Activated gamma-delta T cell treated with Interleukin-2 at 50 U/mL for 16 hours (primary cell): ENCODE measurements around the gene GNG2.

Source experiments
- DNase-seq: peaks from one replicate; pipeline ENCODE4 v3.0.0-alpha.2; 2020

Gene GNG2

GRCh38 chr14:51897791-51898355, 37.5 kb downstream of the GNG2 start:
- no peak for DNase-seq

GRCh38 chr14:51901475-51902024, 41.1 kb downstream of the GNG2 start:
- DNase-seq: no peak

- DNase-seq: peak; percentile 34
Measured at GRCh38 chr14:51905656-51906121, 45.3 kb downstream of the GNG2 start.

- DNase-seq: no peak
Measured at GRCh38 chr14:51908086-51908485, 47.7 kb downstream of the GNG2 start.

GRCh38 chr14:51912112-51912786, 51.8 kb downstream of the GNG2 start:
- DNase-seq: no peak

- DNase-seq: no peak
Measured at GRCh38 chr14:51914310-51914709, 53.9 kb downstream of the GNG2 start.

GRCh38 chr14:51917193-51917592, 56.8 kb downstream of the GNG2 start:
- DNase-seq: no peak

GRCh38 chr14:51921026-51921425, 60.6 kb downstream of the GNG2 start:
- no peak for DNase-seq

GRCh38 chr14:51922624-51923023, 62.2 kb downstream of the GNG2 start:
- DNase-seq: no peak

- DNase-seq: no peak
Measured at GRCh38 chr14:51924600-51924999, 64.2 kb downstream of the GNG2 start.

GRCh38 chr14:51925980-51926379, 65.6 kb downstream of the GNG2 start:
- no peak for DNase-seq

GRCh38 chr14:51926449-51926848, 66.0 kb downstream of the GNG2 start:
- DNase-seq: no peak

- DNase-seq: no peak
Measured at GRCh38 chr14:51928568-51928967, 68.2 kb downstream of the GNG2 start.

- no peak for DNase-seq
Measured at GRCh38 chr14:51929166-51929565, 68.8 kb downstream of the GNG2 start.

GRCh38 chr14:51929910-51930682, 69.7 kb downstream of the GNG2 start:
- no peak for DNase-seq

- DNase-seq: no peak
Measured at GRCh38 chr14:51931308-51931707, 70.9 kb downstream of the GNG2 start.

GRCh38 chr14:51933191-51933590, 72.8 kb downstream of the GNG2 start:
- DNase-seq: no peak

GRCh38 chr14:51938137-51938536, 77.7 kb downstream of the GNG2 start:
- no peak for DNase-seq

GRCh38 chr14:51938821-51939220, 78.4 kb downstream of the GNG2 start:
- DNase-seq: no peak

- no peak for DNase-seq
Measured at GRCh38 chr14:51939226-51939625, 78.8 kb downstream of the GNG2 start.

GRCh38 chr14:51939755-51940301, 79.4 kb downstream of the GNG2 start:
- no peak for DNase-seq

GRCh38 chr14:51942971-51943370, 82.6 kb downstream of the GNG2 start:
- no peak for DNase-seq

- no peak for DNase-seq
Measured at GRCh38 chr14:51950007-51950406, 89.6 kb downstream of the GNG2 start.
